CD4-positive, alpha-beta T cell treated with Interleukin-17A for 4 hours (primary cell): ENCODE data around the gene DAPK1.

Source experiments
- DNase-seq: peaks from one replicate; pipeline ENCODE4 v3.0.0-alpha.2; 2020; ENCODE audit warnings: mixed read lengths

Gene DAPK1

GRCh38 chr9:87648606-87649005, 150.9 kb downstream of the DAPK1 start:
- DNase-seq = no peak

- no peak for DNase-seq
Observed at GRCh38 chr9:87650611-87651295, 153.1 kb downstream of the DAPK1 start.

GRCh38 chr9:87651431-87651830, 153.8 kb downstream of the DAPK1 start:
- DNase-seq = no peak

GRCh38 chr9:87653941-87654340, 156.3 kb downstream of the DAPK1 start:
- DNase-seq = no peak

- DNase-seq = no peak
Observed at GRCh38 chr9:87655731-87656130, 158.1 kb downstream of the DAPK1 start.

- no peak for DNase-seq
Observed at GRCh38 chr9:87656485-87656884, 158.8 kb downstream of the DAPK1 start.

- DNase-seq = no peak
Observed at GRCh38 chr9:87657190-87657589, 159.5 kb downstream of the DAPK1 start.

GRCh38 chr9:87657893-87658292, 160.2 kb downstream of the DAPK1 start:
- no peak for DNase-seq

- DNase-seq = no peak
Observed at GRCh38 chr9:87658511-87658910, 160.8 kb downstream of the DAPK1 start.

GRCh38 chr9:87659534-87660419, 162.1 kb downstream of the DAPK1 start:
- DNase-seq = no peak

GRCh38 chr9:87661241-87661640, 163.6 kb downstream of the DAPK1 start:
- no peak for DNase-seq

GRCh38 chr9:87662808-87663528, 165.3 kb downstream of the DAPK1 start:
- peak; percentile 57 for DNase-seq

- no peak for DNase-seq
Observed at GRCh38 chr9:87663556-87663955, 165.9 kb downstream of the DAPK1 start.

- DNase-seq = no peak
Observed at GRCh38 chr9:87664153-87665060, 166.7 kb downstream of the DAPK1 start.

- no peak for DNase-seq
Observed at GRCh38 chr9:87665505-87665904, 167.8 kb downstream of the DAPK1 start.

GRCh38 chr9:87667164-87667738, 169.6 kb downstream of the DAPK1 start:
- no peak for DNase-seq

- DNase-seq = no peak
Observed at GRCh38 chr9:87668222-87668621, 170.6 kb downstream of the DAPK1 start.

GRCh38 chr9:87668722-87669121, 171.1 kb downstream of the DAPK1 start:
- no peak for DNase-seq

- no peak for DNase-seq
Observed at GRCh38 chr9:87670572-87671264, 173.1 kb downstream of the DAPK1 start.

- no peak for DNase-seq
Observed at GRCh38 chr9:87671478-87671877, 173.8 kb downstream of the DAPK1 start.

GRCh38 chr9:87671925-87672324, 174.3 kb downstream of the DAPK1 start:
- no peak for DNase-seq
